Muscle of arm (tissue), 12 donors: ENCODE measurements around the gene IGLL5. TPM values are rescaled to one million over a fixed set of nuclear protein-coding genes. Genes with fewer than 3 reads are reported as not detected.
"Not testable (repeated sequence)": the region's sequence is repeated elsewhere in the genome, so short reads cannot be mapped to it uniquely, and the experiment has no call there.

ENCODE experiments used
- DNase-seq: peaks from one replicate; pipeline ENCODE4 v3.0.0-alpha.2; 2013
- polyA plus RNA-seq, 12 donors: library from polyadenylated mRNA; unstranded; fragments of 120-200 nt; gene quantifications; one replicate each; pipeline ENCODE4 v1.2.1, GENCODE V29; 2013; ENCODE audit not compliant: insufficient read length in 12 of 12

The IGLL5 gene
- polyA plus RNA-seq, 12 donors, result 0.27 to 2.6 (median 0.67) TPM; not detected in 8

DNA sequence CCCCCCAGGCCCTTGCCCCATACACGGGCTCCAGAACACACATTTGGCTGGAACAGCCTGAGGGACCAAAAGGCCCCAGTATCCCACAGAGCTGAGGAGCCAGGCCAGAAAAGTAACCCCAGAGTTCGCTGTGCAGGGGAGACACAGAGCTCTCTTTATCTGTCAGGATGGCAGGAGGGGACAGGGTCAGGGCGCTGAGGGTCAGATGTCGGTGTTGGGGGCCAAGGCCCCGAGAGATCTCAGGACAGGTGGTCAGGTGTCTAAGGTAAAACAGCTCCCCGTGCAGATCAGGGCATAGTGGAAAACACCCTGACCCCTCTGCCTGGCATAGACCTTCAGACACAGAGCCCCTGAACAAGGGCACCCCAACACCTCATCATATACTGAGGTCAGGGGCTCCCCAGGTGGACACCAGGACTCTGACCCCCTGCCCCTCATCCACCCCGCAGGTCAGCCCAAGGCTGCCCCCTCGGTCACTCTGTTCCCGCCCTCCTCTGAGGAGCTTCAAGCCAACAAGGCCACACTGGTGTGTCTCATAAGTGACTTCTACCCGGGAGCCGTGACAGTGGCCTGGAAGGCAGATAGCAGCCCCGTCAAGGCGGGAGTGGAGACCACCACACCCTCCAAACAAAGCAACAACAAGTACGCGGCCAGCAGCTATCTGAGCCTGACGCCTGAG lies 13.1 kb downstream of the IGLL5 start:
- not testable (repeated sequence) for DNase-seq

DNA sequence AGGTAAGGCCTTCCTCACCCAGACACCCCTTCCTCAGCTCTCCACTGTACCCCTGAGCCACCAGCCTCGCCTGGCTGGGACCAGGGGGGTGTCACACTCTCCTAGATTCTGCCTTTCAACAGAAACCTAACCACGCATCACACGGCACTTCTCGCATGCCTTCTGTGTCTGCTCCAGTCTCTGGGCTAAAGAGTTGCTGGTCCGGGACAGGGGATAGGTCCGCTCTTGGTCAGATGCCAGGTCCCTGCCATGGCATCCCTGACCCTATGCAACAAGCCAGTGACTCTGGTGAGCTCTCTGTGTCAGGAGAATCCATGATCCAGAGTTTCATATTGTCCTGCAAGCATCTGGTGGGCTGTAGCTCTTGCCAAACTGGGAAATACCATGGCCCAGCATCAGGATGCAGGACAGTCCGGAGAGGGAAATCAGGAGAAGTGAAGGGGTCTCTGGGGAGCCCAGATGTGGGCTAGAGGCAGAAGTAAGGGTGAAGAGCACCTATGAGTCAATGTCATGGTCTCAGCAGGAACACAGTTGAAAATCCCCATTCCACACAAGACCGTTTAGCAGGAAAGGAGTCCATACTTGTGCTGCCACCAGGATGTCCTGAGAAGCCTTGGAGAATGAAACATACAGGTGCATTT lies 14.1 kb downstream of the IGLL5 start:
- DNase-seq, result no peak

DNA sequence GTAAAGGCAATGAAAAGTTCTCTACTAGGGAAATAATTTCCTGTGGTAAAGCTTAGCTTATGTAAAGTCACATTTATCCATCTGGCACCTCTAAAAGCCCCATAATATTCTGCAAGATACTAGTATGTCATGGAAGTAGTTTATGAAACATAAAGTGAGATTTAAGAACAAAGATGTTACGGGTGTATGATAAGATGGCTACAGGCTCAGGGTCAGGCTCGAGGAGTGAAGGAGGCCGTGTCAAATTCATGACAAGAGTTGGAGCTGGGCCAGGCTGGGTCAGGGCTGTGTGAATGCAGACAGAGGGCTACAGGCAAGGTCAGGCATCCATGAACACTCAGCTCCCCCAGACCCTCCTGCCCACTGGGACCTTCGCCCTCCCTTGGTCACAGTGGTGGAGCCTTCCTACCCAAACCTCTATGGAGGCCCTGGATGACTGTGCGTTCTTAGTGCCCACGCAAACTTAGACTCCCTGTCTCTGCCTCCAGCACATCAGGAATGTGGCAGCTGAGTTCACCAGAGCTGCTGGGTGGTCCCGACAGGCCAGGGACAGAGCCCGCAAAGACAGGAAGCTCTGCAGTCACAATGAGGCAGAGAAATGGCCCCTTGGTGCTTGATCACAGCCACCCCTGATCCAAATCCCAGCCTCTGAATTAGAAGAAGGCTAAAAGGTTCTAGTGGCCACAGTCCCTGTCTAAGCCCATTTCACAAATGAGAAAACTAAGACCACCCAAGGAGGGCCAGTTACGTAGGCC lies 14.8 kb downstream of the IGLL5 start:
- no peak for DNase-seq

DNA sequence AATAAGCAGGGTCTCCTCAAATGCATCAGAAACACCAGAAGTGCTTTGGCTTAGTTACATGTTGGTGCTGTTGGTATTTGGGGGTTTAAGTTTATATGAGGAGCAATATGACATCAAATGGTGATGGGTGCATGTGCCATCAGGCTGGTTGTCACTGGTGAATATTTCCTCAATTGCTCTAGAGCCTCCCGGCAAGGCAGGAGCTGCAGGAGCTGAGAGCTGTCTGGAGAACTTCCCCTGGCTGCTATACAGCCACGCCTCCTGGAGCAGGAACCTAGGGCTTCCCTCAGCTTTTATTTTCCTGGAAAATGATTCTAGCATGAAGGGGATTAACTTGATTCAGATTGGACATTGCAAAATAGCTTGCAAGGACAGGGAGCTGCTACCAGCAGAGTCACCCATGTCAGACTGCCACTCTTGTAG lies 15.8 kb downstream of the IGLL5 start:
- peak; percentile 15 for DNase-seq

DNA sequence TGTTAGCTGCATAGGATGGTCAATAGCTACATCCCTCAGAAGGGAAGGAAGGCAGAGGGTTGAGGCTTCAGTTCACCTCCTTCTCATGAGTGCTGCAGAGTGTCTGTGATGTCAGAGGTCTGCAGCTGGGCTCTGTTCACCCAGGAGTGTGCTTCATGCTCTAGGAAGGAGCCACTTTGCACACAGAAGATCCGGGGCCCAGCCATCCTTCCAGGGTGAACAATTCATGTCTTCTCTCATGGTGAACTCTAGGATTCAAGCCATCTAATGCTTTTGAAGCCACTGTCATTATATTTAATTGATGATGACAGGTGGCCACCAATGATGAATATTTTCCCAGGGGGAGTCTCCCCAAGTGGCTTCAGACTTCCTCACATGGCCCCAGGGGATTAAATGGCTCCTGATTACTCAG lies 16.2 kb downstream of the IGLL5 start:
- DNase-seq, result not testable (repeated sequence)

DNA sequence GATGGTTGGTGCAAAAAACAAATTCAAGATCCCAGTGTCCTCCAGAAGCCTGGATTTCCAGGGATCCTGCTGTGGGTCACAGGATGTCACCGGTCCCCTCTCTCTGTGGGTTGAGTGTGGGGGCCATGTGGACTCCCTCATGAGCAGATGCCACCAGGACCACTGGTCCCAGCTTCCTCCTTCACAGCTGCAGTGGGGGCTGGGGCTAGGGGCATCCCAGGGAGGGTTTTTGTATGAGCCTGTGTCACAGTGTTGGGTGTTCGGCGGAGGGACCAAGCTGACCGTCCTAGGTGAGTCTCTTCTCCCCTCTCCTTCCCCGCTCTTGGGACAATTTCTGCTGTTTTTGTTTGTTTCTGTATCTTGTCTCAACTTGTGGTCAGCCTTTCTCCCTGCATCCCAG lies 17.1 kb downstream of the IGLL5 start:
- not testable (repeated sequence) for DNase-seq

DNA sequence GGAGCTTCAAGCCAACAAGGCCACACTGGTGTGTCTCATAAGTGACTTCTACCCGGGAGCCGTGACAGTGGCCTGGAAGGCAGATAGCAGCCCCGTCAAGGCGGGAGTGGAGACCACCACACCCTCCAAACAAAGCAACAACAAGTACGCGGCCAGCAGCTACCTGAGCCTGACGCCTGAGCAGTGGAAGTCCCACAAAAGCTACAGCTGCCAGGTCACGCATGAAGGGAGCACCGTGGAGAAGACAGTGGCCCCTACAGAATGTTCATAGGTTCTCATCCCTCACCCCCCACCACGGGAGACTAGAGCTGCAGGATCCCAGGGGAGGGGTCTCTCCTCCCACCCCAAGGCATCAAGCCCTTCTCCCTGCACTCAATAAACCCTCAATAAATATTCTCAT lies 18.8 kb downstream of the IGLL5 start:
- DNase-seq, result not testable (repeated sequence)

DNA sequence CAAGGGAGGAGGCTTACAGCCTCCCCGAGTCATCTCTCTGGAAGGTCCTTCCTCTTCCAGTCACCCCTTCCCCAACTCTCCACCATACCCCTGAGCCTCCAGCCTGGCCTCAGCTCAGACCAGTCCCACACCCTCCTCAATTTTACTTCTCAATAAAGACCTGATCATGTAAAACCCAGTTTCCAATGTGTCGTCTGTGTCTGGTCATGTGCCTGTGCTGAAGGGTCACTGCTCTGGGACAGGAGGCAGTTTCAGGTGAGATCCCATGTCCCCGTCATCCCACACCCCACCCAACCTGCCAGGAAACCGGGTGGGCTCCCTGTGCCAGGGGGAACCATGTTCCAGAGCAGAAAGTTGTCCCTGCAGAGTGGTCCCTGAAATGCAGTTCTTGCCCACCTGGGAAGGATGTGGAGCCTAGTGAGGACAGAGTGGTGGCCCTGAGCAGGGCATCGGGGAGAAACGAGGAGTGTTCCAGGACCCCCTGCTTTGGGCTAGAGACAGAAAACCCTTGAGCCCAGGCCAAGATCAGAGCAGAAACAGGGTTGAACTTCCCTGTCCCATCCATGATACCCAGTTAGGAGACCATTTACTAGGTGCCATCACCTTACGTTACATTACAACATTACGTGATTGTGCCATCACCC lies 19.4 kb downstream of the IGLL5 start:
- no peak for DNase-seq

DNA sequence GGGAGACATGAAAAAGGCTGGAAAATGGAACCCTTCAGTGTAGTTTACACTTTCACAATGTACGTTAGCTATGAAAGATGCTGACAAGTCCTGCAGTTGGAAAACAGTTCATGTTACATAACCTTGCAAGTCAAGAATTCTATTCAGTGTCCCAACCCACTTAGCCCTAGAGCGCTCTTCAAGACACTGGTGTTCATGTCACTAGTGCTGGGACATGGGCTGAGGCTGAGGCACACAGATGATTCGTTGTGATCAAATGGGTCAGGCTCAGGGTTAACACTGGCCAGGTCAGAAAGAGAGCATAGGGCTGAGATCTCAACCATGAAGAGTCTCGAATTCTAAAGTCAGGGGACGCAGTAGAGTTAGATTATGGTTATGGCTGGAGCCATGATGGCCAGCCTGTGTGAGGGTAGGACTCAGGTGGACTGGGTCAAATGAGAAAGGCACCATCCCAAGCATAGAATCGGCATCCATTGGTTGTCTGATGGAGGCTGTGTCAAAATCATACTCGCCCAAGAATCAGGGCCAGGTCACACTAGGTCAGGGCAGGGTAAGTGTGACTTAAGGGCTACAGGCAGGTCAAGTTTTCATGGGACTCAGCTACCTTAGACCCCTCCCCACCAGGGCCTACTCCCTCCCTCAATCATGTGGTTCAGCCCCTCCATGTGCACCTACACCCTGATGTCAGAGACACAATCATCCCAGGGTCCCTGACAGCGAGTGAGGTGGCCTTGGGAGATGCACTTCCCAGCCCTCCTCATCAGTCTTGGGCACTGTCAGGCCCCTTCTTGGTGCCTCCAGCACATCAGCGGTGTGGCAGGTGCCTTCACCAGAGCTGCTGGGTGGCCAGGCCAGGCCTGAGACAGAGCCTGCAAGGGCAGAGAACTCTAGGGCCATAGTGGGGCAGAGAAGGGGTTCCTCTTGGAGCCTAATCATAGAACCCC lies 20.2 kb downstream of the IGLL5 start:
- DNase-seq, result no peak

DNA sequence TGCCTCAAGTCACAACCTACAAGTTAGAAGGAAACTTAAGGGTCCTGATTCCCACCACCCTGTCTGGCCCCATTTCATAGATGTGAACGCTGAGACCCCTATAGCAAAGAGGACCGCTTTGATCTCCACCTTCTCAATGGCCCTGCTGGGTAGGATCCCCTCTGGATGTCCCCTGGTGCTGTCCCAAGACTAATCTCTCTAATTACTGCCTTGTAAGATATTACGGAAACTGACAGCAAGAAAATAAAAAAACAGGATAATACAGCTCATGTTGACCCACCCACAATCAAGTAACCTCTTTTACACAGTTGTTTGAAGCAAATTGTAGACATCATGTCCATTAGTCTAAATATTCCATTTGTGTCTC lies 20.9 kb downstream of the IGLL5 start:
- DNase-seq, result no peak

DNA sequence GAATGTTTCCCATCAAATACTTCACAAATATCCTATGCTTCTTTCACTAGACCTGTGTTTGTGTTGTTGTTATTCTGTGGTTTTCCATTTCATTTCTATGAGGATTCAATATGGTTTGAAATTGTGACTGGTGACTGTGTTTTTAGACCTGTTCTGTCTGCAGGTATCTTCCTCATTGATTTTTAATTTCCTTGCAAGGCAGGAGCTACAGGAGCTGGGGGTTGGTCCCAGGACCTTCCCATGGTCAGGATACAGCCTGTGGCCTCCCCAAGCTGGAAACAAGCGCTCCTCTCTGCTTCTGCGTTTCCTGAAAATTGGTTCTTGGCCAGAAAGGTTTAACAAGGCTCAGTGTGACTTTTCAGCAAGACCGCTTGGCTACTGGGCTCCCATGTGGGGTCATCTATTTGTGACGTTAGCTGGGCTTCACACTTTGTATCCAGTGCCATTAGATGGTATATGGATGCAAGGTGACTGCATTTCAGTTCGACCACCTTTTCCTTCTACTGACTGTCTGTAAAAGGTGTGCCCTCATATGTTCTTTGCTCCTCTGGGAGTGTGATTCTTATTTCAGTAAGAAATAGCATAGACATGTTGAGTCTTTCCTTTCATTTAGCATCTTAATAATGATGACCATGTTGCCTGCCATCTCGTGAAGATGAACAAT lies 21.5 kb downstream of the IGLL5 start:
- DNase-seq, result no peak

DNA sequence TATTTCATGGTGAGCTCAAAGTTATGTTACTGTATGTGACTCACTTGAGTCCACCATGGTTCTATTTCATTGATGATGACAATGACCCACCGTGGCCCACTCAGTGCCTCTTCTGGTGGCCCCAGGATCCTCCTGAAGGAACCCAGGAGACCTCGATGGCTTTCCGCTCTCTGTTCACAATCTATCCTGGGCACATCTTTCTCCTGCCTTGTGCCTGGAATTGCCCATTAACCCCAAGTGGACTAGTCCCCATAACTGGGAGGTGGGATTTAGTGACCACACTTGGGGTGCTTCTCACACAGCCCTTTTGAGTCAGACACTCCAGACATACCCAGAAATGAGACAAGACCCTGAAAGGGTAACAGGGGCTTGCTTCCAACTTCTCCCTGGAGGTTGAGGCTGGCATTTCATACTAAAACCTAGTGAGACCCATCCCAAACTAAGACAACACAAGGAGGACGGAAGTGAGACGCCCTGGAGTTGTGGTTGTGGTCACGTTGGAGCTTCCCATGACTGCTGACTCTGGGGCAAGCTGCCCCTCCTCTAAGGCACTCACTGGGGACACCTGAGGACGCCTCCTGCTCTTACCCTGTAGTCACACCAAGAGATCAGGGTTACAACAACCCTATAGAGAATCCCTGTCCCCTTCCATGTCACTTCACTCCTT lies 22.1 kb downstream of the IGLL5 start:
- DNase-seq, result no peak

DNA sequence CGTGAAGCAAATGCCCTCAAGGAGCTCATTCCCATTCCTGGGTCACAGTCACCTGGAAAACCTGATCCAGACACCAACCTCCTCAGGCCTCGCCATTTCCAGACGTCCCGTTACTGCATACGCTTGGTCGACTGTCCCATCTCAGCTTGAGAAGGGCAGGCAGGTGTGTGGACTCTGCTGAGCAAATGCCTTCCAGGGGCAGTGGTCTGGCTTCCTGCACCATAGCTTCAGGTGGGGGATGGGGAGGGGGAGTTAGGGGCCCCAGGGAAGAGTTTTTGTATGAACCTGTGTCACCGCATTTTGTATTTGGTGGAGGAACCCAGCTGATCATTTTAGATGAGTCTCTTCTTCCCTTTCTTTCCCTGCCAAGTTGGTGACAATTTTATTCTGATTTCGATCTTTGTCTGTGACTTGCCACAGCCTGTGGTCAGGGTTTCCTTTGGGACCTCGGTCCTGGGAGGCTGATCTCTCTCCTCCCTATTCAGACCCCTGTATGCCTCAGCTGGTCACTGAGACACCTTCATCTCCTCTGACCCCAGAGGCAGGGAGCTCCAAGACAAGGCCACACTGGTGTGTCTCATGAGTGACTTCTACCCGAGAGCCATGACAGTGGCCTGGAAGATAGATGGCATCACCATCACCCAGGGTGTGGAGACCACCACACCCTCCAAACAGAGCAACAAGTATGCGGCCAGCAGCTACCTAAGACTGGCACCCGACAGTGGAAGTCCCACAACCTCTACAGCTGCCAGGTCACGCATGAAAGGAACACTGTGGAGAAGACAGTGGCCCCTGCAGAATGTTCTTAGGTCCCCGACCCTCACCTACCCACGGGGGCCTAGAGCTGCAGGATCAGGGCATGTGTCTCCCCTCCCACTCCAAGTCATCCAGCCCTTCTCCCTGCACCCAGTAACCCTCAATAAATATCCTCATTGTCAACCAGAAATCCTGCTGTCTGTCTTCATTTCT lies 22.9 kb downstream of the IGLL5 start:
- DNase-seq, result no peak

DNA sequence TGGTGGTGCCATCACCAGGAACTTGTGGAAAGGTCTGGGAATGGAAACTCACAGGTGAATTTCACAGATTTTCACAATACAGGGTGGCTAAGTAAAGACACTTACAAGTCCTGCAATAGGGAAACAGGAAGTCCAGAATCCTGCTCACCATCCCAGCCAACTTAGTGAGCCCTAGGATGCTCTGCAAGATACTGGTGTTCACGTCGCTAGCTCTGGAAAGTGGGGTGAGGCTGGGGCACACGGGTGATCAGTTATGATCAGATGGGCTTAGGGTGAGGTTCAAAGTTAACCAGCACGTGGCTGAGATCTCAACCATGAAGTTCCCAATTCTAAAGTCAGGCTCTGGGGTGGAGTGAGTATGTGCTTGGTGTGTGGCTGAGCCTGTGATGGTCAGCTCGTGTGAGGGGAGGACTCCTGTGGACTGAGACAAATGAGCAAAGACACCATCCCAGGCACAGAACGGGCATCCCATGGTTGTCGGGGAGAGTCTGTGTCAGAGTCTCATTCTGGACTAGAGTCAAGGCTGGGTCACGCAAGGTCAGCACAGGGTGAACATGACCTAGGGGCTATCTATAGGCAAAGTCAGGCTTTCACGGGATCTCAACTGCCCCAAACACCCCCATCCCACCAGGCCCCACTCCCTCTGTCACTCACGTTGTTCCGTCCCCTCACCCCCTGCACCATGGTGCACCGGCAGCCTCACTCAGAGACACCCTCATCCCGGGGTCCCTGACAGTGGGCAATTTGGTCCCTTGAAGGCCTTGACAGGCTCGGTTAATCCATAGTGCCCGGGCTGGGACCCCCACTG lies 23.9 kb downstream of the IGLL5 start:
- DNase-seq, result no peak

DNA sequence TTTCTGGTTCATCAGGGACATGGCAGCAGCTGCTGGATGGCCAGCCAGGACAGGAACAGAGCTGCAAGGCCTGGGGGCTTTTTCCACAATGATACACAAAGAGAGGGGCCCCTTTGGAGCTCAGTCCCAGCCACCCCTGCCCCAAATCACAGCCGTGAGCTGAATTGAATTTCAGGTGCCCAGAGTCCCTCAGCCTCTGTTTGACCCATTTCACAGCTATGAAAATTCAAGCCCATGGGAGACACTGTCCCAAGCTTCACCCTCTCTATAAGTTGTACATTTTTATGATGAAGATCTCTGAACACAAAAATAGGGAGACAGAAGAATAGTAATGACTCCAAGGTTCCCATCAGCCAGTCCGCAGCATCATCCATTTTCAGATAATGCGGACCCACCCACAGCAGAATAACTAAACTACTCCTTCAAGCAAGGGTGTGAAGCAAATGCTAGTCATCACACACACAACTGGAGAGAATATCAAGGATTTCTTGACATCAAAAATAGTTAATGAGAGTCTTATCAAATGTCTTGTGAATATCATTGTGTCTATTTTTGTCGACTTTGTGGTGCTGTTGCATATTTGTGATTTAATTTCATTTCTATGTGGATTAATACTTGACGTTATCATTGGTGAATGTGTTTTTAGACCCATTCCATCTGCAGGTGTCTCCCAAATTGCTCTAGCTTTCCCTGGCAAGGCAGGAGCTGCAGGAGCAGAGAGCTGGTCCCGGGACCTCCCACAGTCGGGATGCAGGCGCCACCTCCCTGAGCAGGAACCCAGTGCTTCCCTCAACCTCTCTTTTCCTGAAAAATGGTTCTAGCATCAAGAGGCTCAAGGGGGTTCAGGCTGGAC lies 24.7 kb downstream of the IGLL5 start:
- DNase-seq, result no peak

DNA sequence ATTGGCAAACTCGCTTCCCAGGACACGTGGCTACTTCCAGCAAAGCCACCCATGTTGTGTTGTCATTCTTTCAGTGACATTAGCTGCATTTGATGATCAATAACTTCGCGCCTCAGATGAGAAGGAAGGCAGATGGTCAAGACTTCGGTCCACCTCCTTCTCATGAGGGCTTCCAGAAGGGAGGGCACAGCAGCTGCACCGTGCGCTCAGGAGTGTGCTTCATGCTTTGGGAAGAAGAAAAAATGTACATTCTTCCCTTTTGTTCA lies 25.3 kb downstream of the IGLL5 start:
- no peak for DNase-seq

DNA sequence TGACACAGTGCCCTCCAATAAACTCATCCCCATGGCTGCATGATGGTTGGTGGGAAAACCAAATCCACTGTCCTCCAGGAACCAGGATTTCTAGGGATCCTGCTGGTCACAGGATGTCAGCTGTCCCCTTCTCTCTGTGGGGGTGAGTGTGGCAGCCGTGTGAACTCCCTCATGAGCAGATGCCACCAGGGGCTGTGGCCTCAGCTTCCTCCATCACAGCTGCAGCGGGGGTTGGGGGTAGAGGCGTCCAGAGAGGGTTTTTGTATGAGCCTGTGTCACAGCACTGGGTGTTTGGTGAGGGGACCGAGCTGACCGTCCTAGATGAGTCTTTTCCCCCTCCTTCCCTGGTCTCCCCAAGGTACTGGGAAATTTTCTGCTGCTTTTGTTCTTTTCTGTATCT lies 26.4 kb downstream of the IGLL5 start:
- DNase-seq, result no peak
